Mesothelial cell of epicardium (in vitro differentiated cells): ENCODE results near the gene URB2. TPM values are rescaled to one million over a fixed set of nuclear protein-coding genes. Genes with fewer than 3 reads are reported as not detected.

ENCODE experiments used
- DNase-seq, 2 experiments: peaks; one replicate each; pipeline ENCODE4 v3.0.0; 2021; ENCODE audit warnings: low spot score in 2 of 2; ENCODE audit not compliant: unreplicated experiment in 2 of 2
- H3K27ac Mint-ChIP-seq: 2 replicates; pipeline ENCODE4 v1.8.0; 2021; ENCODE audit warnings: mixed read lengths
- H3K27me3 Mint-ChIP-seq: 2 replicates; pipeline ENCODE4 v1.8.0; 2021; ENCODE audit warnings: low read depth, mixed read lengths
- H3K36me3 Mint-ChIP-seq: 2 replicates; pipeline ENCODE4 v1.8.0; 2021; ENCODE audit warnings: mixed read lengths
- H3K4me1 Mint-ChIP-seq: 2 replicates; pipeline ENCODE4 v1.8.0; 2021; ENCODE audit warnings: mixed read lengths
- H3K4me3 Mint-ChIP-seq: 2 replicates; pipeline ENCODE4 v1.8.0; 2021; ENCODE audit warnings: mild to moderate bottlenecking, moderate library complexity, mixed read lengths
- H3K9me3 Mint-ChIP-seq: 2 replicates; pipeline ENCODE4 v1.8.0; 2021; ENCODE audit warnings: mixed read lengths
- CTCF ChIP-seq: fragments of 200-600 bp; sonication (generic); IDR thresholded peaks from one replicate; pipeline ENCODE4 v1.5.0; 2021; ENCODE audit warnings: antibody characterized with exemption; ENCODE audit not compliant: unreplicated experiment
- total RNA-seq: library from RNA; stranded (reverse); gene quantifications from 3 replicates; pipeline ENCODE4 v1.2.1, GENCODE V29; 2021

URB2 gene
- total RNA-seq, 1 donor from 2014 or later = 11.4 TPM

- no peaks in the 10 kb centered on the region for H3K4me1 Mint-ChIP-seq
- no peak overlapping the region for H3K27ac Mint-ChIP-seq
- DNase-seq = no peak
- H3K9me3 Mint-ChIP-seq = no peaks in the 10 kb centered on the region
- no peak overlapping the region for H3K4me3 Mint-ChIP-seq
- TF ChIP-seq CTCF = no peak
- no peaks in the 10 kb centered on the region for H3K27me3 Mint-ChIP-seq
- H3K36me3 Mint-ChIP-seq = peaks cover 32% of the 10 kb centered on the region
These were observed 25.5 kb downstream of the URB2 start for GRCh38 chr1:229651546-229651945.

GRCh38 chr1:229653420-229653819 is 27.4 kb downstream of the URB2 start:
- H3K9me3 Mint-ChIP-seq = no peaks in the 10 kb centered on the region
- peaks cover 29% of the 10 kb centered on the region for H3K36me3 Mint-ChIP-seq
- H3K27ac Mint-ChIP-seq = no peak overlapping the region
- no peak for DNase-seq
- no peak for TF ChIP-seq CTCF
- H3K27me3 Mint-ChIP-seq = no peaks in the 10 kb centered on the region
- no peaks in the 10 kb centered on the region for H3K4me1 Mint-ChIP-seq
- no peak overlapping the region for H3K4me3 Mint-ChIP-seq

- Mint-ChIP-seq H3K27ac (no peak overlapping the region), H3K4me3 (no peak overlapping the region), H3K36me3 (peaks cover 29% of the 10 kb centered on the region), H3K27me3 (no peaks in the 10 kb centered on the region), H3K9me3 (no peaks in the 10 kb centered on the region), H3K4me1 (no peaks in the 10 kb centered on the region)
- TF ChIP-seq CTCF = no peak
- no peak for DNase-seq
These were observed 29.7 kb downstream of the URB2 start for GRCh38 chr1:229655781-229656180.

- H3K4me3 Mint-ChIP-seq = no peak overlapping the region
- peaks cover 3% of the 10 kb centered on the region for H3K4me1 Mint-ChIP-seq
- H3K27ac Mint-ChIP-seq = no peak overlapping the region
- no peaks in the 10 kb centered on the region for H3K9me3 Mint-ChIP-seq
- no peak for DNase-seq
- TF ChIP-seq CTCF = no peak
- H3K27me3 Mint-ChIP-seq = no peaks in the 10 kb centered on the region
- H3K36me3 Mint-ChIP-seq = peaks cover 25% of the 10 kb centered on the region
These were observed 32.1 kb downstream of the URB2 start for GRCh38 chr1:229657993-229658755.

GRCh38 chr1:229661022-229661877 is 35.2 kb downstream of the URB2 start:
- TF ChIP-seq CTCF = peak; percentile 71
- Mint-ChIP-seq H3K4me1 (peaks cover 3% of the 10 kb centered on the region), H3K36me3 (peaks cover 10% of the 10 kb centered on the region), H3K27ac (no peak overlapping the region), H3K4me3 (no peak overlapping the region), H3K27me3 (no peaks in the 10 kb centered on the region), H3K9me3 (no peaks in the 10 kb centered on the region)
- DNase-seq = peak; percentile 57 to 85
